K562 (cell line): ENCODE data around the gene ASIC3. TPM values are rescaled to one million over a fixed set of nuclear protein-coding genes. Genes with fewer than 3 reads are reported as not detected.

Source experiments
- CTBP1 ChIP-seq: fragments of 450-650 bp; IDR thresholded peaks from 2 replicates; pipeline ENCODE4 v1.6.1; 2016; ENCODE audit warnings: borderline replicate concordance
- ILK ChIP-seq: fragments of 450-650 bp; IDR thresholded peaks from 2 replicates; pipeline ENCODE4 v1.6.1; 2016; ENCODE audit warnings: missing genetic modification characterization, low read depth, mild to moderate bottlenecking, missing compliant biosample characterization, moderate library complexity, borderline replicate concordance
- MIER1 ChIP-seq: fragments of 450-650 bp; IDR thresholded peaks from 2 replicates; pipeline ENCODE4 v1.6.1; 2016; ENCODE audit warnings: antibody characterized with exemption, mild to moderate bottlenecking, low read depth
- MYC ChIP-seq, 2 experiments: fragments of 250-450 bp in 1 of 2; sonication (Bioruptor Pico) in 1 of 2; IDR thresholded peaks; 2 replicates each; pipeline versions ENCODE4 v1.5.1 to v1.6.1; 2012 to 2021; ENCODE audit warnings: low read depth in 2 of 2, borderline replicate concordance in 1 of 2, improper control_type of control experiment in 1 of 2, low read length in 1 of 2, mild to moderate bottlenecking in 1 of 2, moderate library complexity in 1 of 2
- SREBF1 ChIP-seq: fragments of 150-350 bp; IDR thresholded peaks from 2 replicates; pipeline ENCODE4 v1.6.1; 2014; ENCODE audit warnings: antibody characterized with exemption, low read depth, low read length, borderline replicate concordance
- TSC22D4 ChIP-seq: fragments of 450-650 bp; IDR thresholded peaks from 2 replicates; pipeline ENCODE4 v1.6.1; 2016; ENCODE audit warnings: missing genetic modification characterization, missing biosample characterization, control low read depth
- ZNF184 ChIP-seq: sonication (generic); formaldehyde crosslinking; IDR thresholded peaks from 2 replicates; pipeline ENCODE4 v1.5.0; 2020; ENCODE audit warnings: missing genetic modification reagents
- polyA plus RNA-seq, 8 experiments: library from polyadenylated mRNA; depleted of rRNA in 4 of 8; stranded (reverse) in 5 of 8; unstranded in 3 of 8; fragments of >200 nt; fragmentation: Nextera tagmentation in 2 of 8; fragmentation: Illumina TruSeq in 1 of 8; extraction: Ambion mirVana in 2 of 8; extraction: Trizol in 1 of 8; gene quantifications; 2 replicates each; pipeline versions ENCODE4 v1.2.1 to v1.2.3, GENCODE V29; 2011 to 2014; ENCODE audit warnings: inconsistent platforms in 1 of 8, missing spikeins in 1 of 8
- total RNA-seq, 7 experiments: library from RNA; depleted of rRNA in 6 of 7; stranded (reverse); fragments of >200 nt in 6 of 7; fragmentation: Illumina TruSeq in 2 of 7; extraction: Trizol in 2 of 7; gene quantifications; 2 replicates each; pipeline versions ENCODE4 v1.2.1 to v1.2.3, GENCODE V29; 2011 to 2021; ENCODE audit warnings: low replicate concordance in 1 of 7
- TF ChIP-seq, protein P1 (sequence below): sonication (generic); formaldehyde crosslinking; IDR thresholded peaks from 2 replicates; pipeline ENCODE4 v1.8.0; 2022; ENCODE audit warnings: mild to moderate bottlenecking, missing genetic modification reagents
- TF ChIP-seq, protein P2 (sequence below): fragments of 450-650 bp; IDR thresholded peaks from 2 replicates; pipeline ENCODE4 v1.6.1; 2016
- TF ChIP-seq, protein P3 (sequence below), 2 experiments: IDR thresholded peaks in 1 of 2; conservative IDR thresholded peaks in 1 of 2; 2 replicates each; pipeline ENCODE4 v1.6.1; 2016; ENCODE audit warnings: low read depth in 2 of 2, mild to moderate bottlenecking in 1 of 2, missing compliant biosample characterization in 1 of 2, missing genetic modification characterization in 1 of 2, moderate library complexity in 1 of 2
- TF ChIP-seq, protein P4 (sequence below): fragments of 250-450 bp; sonication (Bioruptor Pico); IDR thresholded peaks from 2 replicates; pipeline ENCODE4 v1.4.0; 2020

The ASIC3 gene
- total and polyA plus RNA-seq, 9 of the 15 experiments (the other 6 are each of a cell fraction or from before 2014, with no cell fraction given): 0.11 to 5.0 (median 0.87) TPM

DNA sequence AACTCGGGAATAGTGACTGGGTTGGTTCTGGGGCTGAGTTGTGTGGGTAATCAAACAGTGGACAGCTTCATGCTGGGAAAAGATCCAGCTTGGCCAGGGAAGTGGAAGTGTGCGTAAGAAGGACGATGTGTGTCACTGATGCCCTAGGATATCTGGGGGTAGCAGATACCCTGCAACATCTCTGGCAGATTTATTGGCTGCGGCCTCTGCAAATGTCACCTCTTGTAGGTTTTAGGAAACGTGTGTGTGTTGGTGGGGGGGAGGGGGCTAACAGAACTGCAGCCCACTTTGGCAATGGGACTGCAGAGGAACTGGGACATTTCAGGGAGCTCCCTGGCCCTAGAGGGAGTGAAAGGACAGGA lies 37.0 kb downstream of the ASIC3 start (continued):
- TF ChIP-seq SREBF1: no peak
- TF ChIP-seq ILK (tag): no peak
- TF ChIP-seq, protein P1, sequence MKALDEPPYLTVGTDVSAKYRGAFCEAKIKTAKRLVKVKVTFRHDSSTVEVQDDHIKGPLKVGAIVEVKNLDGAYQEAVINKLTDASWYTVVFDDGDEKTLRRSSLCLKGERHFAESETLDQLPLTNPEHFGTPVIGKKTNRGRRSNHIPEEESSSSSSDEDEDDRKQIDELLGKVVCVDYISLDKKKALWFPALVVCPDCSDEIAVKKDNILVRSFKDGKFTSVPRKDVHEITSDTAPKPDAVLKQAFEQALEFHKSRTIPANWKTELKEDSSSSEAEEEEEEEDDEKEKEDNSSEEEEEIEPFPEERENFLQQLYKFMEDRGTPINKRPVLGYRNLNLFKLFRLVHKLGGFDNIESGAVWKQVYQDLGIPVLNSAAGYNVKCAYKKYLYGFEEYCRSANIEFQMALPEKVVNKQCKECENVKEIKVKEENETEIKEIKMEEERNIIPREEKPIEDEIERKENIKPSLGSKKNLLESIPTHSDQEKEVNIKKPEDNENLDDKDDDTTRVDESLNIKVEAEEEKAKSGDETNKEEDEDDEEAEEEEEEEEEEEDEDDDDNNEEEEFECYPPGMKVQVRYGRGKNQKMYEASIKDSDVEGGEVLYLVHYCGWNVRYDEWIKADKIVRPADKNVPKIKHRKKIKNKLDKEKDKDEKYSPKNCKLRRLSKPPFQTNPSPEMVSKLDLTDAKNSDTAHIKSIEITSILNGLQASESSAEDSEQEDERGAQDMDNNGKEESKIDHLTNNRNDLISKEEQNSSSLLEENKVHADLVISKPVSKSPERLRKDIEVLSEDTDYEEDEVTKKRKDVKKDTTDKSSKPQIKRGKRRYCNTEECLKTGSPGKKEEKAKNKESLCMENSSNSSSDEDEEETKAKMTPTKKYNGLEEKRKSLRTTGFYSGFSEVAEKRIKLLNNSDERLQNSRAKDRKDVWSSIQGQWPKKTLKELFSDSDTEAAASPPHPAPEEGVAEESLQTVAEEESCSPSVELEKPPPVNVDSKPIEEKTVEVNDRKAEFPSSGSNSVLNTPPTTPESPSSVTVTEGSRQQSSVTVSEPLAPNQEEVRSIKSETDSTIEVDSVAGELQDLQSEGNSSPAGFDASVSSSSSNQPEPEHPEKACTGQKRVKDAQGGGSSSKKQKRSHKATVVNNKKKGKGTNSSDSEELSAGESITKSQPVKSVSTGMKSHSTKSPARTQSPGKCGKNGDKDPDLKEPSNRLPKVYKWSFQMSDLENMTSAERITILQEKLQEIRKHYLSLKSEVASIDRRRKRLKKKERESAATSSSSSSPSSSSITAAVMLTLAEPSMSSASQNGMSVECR (CRISPR knock-in tag): peak; percentile 10; the same call in 1 of the 2 replicates
- 0 out of 2 replicates have a peak, but pooled peaks have one; percentile 43 for TF ChIP-seq MIER1
- TF ChIP-seq TSC22D4 (tag): no peak
- no peak for TF ChIP-seq CTBP1
- TF ChIP-seq, protein P2, sequence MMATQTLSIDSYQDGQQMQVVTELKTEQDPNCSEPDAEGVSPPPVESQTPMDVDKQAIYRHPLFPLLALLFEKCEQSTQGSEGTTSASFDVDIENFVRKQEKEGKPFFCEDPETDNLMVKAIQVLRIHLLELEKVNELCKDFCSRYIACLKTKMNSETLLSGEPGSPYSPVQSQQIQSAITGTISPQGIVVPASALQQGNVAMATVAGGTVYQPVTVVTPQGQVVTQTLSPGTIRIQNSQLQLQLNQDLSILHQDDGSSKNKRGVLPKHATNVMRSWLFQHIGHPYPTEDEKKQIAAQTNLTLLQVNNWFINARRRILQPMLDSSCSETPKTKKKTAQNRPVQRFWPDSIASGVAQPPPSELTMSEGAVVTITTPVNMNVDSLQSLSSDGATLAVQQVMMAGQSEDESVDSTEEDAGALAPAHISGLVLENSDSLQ: peak; percentile 49
- TF ChIP-seq, protein P3, sequence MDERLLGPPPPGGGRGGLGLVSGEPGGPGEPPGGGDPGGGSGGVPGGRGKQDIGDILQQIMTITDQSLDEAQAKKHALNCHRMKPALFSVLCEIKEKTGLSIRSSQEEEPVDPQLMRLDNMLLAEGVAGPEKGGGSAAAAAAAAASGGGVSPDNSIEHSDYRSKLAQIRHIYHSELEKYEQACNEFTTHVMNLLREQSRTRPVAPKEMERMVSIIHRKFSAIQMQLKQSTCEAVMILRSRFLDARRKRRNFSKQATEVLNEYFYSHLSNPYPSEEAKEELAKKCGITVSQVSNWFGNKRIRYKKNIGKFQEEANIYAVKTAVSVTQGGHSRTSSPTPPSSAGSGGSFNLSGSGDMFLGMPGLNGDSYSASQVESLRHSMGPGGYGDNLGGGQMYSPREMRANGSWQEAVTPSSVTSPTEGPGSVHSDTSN (CRISPR knock-in tag; IDR thresholded peaks at IDR 0.05; ENCODE audit: low read depth): no peak
- TF ChIP-seq, protein P3 (tag; conservative IDR thresholded peaks at IDR 0.05; ENCODE audit: low read depth): peak; percentile 44; the same call in 1 of the 2 replicates
- 0 out of 2 replicates have a peak, but pooled peaks have one; percentile 32 for TF ChIP-seq MYC (IDR thresholded peaks at IDR 0.05; ENCODE audit: low read depth, low read length)
- TF ChIP-seq MYC (CRISPR knock-in tag; IDR thresholded peaks at IDR 0.05; ENCODE audit: borderline replicate concordance, low read depth): no peak
- TF ChIP-seq, protein P4, sequence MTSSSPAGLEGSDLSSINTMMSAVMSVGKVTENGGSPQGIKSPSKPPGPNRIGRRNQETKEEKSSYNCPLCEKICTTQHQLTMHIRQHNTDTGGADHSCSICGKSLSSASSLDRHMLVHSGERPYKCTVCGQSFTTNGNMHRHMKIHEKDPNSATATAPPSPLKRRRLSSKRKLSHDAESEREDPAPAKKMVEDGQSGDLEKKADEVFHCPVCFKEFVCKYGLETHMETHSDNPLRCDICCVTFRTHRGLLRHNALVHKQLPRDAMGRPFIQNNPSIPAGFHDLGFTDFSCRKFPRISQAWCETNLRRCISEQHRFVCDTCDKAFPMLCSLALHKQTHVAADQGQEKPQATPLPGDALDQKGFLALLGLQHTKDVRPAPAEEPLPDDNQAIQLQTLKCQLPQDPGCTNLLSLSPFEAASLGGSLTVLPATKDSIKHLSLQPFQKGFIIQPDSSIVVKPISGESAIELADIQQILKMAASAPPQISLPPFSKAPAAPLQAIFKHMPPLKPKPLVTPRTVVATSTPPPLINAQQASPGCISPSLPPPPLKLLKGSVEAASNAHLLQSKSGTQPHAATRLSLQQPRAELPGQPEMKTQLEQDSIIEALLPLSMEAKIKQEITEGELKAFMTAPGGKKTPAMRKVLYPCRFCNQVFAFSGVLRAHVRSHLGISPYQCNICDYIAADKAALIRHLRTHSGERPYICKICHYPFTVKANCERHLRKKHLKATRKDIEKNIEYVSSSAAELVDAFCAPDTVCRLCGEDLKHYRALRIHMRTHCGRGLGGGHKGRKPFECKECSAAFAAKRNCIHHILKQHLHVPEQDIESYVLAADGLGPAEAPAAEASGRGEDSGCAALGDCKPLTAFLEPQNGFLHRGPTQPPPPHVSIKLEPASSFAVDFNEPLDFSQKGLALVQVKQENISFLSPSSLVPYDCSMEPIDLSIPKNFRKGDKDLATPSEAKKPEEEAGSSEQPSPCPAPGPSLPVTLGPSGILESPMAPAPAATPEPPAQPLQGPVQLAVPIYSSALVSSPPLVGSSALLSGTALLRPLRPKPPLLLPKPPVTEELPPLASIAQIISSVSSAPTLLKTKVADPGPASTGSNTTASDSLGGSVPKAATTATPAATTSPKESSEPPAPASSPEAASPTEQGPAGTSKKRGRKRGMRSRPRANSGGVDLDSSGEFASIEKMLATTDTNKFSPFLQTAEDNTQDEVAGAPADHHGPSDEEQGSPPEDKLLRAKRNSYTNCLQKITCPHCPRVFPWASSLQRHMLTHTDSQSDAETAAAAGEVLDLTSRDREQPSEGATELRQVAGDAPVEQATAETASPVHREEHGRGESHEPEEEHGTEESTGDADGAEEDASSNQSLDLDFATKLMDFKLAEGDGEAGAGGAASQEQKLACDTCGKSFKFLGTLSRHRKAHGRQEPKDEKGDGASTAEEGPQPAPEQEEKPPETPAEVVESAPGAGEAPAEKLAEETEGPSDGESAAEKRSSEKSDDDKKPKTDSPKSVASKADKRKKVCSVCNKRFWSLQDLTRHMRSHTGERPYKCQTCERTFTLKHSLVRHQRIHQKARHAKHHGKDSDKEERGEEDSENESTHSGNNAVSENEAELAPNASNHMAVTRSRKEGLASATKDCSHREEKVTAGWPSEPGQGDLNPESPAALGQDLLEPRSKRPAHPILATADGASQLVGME (CRISPR knock-in tag): 0 out of 2 replicates have a peak, but pooled peaks have one; percentile 4
- TF ChIP-seq ZNF184: no peak
